Neural cell (in vitro differentiated cells): Measurements from ENCODE around the gene RAB11FIP3. TPM values are rescaled to one million over a fixed set of nuclear protein-coding genes. Genes with fewer than 3 reads are reported as not detected.

Source experiments
- H2AFZ ChIP-seq: fragments of 200-600, 300-800 bp; sonication (generic), shearing (Covaris generic); 2 replicates; pipeline ENCODE4 v1.6.0; 2014; ENCODE audit warnings: low read depth, mild to moderate bottlenecking, antibody characterized with exemption, low read length, moderate library complexity
- H3F3A ChIP-seq: fragments of 200-600 bp; shearing (Covaris generic); 2 replicates; pipeline ENCODE4 v1.6.1; 2016; ENCODE audit warnings: mild to moderate bottlenecking, moderate library complexity, mixed read lengths, antibody characterized with exemption, low read length; ENCODE audit not compliant: insufficient read depth, poor library complexity, severe bottlenecking
- H3K27ac ChIP-seq: fragments of 200-600, 300-800 bp; sonication (generic), shearing (Covaris generic); 2 replicates; pipeline ENCODE4 v1.5.1; 2014; ENCODE audit warnings: mild to moderate bottlenecking, low read length, moderate library complexity
- H3K27me3 ChIP-seq: fragments of 300-800, 200-600 bp; sonication (generic), shearing (Covaris generic); 2 replicates; pipeline ENCODE4 v1.6.0; 2014; ENCODE audit warnings: mild to moderate bottlenecking, low read depth, low read length, moderate library complexity; ENCODE audit not compliant: insufficient read depth
- H3K36me3 ChIP-seq: fragments of 300-800, 200-600 bp; sonication (generic), shearing (Covaris generic); 2 replicates; pipeline ENCODE4 v1.5.1; 2014; ENCODE audit warnings: mild to moderate bottlenecking, antibody characterized with exemption, low read length, moderate library complexity; ENCODE audit not compliant: insufficient read depth
- H3K4me2 ChIP-seq: fragments of 300-800, 200-600 bp; sonication (generic), shearing (Covaris generic); 2 replicates; pipeline ENCODE4 v1.6.0; 2014; ENCODE audit warnings: mild to moderate bottlenecking, low read length
- H3K4me3 ChIP-seq: fragments of 300-800, 200-600 bp; sonication (generic), shearing (Covaris generic); 2 replicates; pipeline ENCODE4 v1.5.1; 2014; ENCODE audit warnings: mild to moderate bottlenecking, low read length, moderate library complexity
- H3K79me2 ChIP-seq: fragments of 200-600 bp; shearing (Covaris generic); replicated peaks from 2 replicates; pipeline ENCODE4 v1.6.0; 2014; ENCODE audit warnings: mild to moderate bottlenecking, low read length, moderate library complexity; ENCODE audit not compliant: insufficient read depth
- H3K9ac ChIP-seq: fragments of 300-800, 200-600 bp; sonication (generic), shearing (Covaris generic); 2 replicates; pipeline ENCODE4 v1.6.1; 2016; ENCODE audit warnings: mild to moderate bottlenecking, low read length, mixed read lengths
- H3K9me2 ChIP-seq: fragments of 200-600 bp; shearing (Covaris generic); 2 replicates; pipeline ENCODE4 v1.6.1; 2016; ENCODE audit warnings: mild to moderate bottlenecking, low read length, mixed read lengths; ENCODE audit not compliant: insufficient read depth
- H3K9me3 ChIP-seq: fragments of 200-600, 300-800 bp; sonication (generic), shearing (Covaris generic); 2 replicates; pipeline ENCODE4 v1.6.1; 2016; ENCODE audit warnings: mild to moderate bottlenecking, mixed run types, low read length, moderate library complexity, mixed read lengths
- H4K20me1 ChIP-seq: fragments of 200-600 bp; shearing (Covaris generic); 2 replicates; pipeline ENCODE4 v1.6.1; 2016; ENCODE audit warnings: mild to moderate bottlenecking, mixed run types; ENCODE audit not compliant: insufficient read depth
- EP300 ChIP-seq: fragments of 450-650 bp; conservative IDR thresholded peaks from 2 replicates; pipeline ENCODE4 v1.6.1; 2014; ENCODE audit warnings: antibody characterized with exemption, mild to moderate bottlenecking, moderate library complexity; ENCODE audit not compliant: poor library complexity, severe bottlenecking
- EZH2 ChIP-seq: fragments of 200-600, 300-800 bp; shearing (Covaris generic), sonication (generic); IDR thresholded peaks from 2 replicates; pipeline ENCODE4 v1.6.1; 2014; ENCODE audit warnings: antibody characterized with exemption, low read length, borderline replicate concordance, mild to moderate bottlenecking; ENCODE audit not compliant: insufficient read depth, poor library complexity, severe bottlenecking
- MXI1 ChIP-seq: fragments of 450-650 bp; conservative IDR thresholded peaks from 2 replicates; pipeline ENCODE4 v1.6.1; 2014; ENCODE audit warnings: antibody characterized with exemption, mild to moderate bottlenecking; ENCODE audit not compliant: poor library complexity, severe bottlenecking
- POLR2AphosphoS5 ChIP-seq: IDR thresholded peaks from 2 replicates; pipeline ENCODE4 v1.6.1; 2012
- RAD21 ChIP-seq: fragments of 450-650 bp; conservative IDR thresholded peaks from 2 replicates; pipeline ENCODE4 v1.6.1; 2014; ENCODE audit warnings: antibody characterized with exemption, mild to moderate bottlenecking, moderate library complexity
- REST ChIP-seq: IDR thresholded peaks from 2 replicates; pipeline ENCODE4 v1.6.1; 2012; ENCODE audit warnings: borderline replicate concordance
- SMC3 ChIP-seq: fragments of 450-650 bp; conservative IDR thresholded peaks from 2 replicates; pipeline ENCODE4 v1.6.1; 2014; ENCODE audit warnings: antibody characterized with exemption, mild to moderate bottlenecking, moderate library complexity; ENCODE audit not compliant: poor library complexity
- TAF1 ChIP-seq: IDR thresholded peaks from 2 replicates; pipeline ENCODE4 v1.6.1; 2012; ENCODE audit warnings: low read depth
- polyA plus RNA-seq: library from polyadenylated mRNA; depleted of rRNA; stranded (reverse); fragments of >200 nt; gene quantifications from 2 replicates; pipeline ENCODE4 v1.2.3, GENCODE V29; 2014
- TF ChIP-seq, protein P1 (sequence below): fragments of 450-650 bp; IDR thresholded peaks from 2 replicates; pipeline ENCODE4 v1.5.1; 2014; ENCODE audit warnings: antibody characterized with exemption, mild to moderate bottlenecking, moderate library complexity; ENCODE audit not compliant: poor library complexity, severe bottlenecking

Gene RAB11FIP3
- polyA plus RNA-seq, 1 donor from 2014 or later: 55.0 TPM

DNA sequence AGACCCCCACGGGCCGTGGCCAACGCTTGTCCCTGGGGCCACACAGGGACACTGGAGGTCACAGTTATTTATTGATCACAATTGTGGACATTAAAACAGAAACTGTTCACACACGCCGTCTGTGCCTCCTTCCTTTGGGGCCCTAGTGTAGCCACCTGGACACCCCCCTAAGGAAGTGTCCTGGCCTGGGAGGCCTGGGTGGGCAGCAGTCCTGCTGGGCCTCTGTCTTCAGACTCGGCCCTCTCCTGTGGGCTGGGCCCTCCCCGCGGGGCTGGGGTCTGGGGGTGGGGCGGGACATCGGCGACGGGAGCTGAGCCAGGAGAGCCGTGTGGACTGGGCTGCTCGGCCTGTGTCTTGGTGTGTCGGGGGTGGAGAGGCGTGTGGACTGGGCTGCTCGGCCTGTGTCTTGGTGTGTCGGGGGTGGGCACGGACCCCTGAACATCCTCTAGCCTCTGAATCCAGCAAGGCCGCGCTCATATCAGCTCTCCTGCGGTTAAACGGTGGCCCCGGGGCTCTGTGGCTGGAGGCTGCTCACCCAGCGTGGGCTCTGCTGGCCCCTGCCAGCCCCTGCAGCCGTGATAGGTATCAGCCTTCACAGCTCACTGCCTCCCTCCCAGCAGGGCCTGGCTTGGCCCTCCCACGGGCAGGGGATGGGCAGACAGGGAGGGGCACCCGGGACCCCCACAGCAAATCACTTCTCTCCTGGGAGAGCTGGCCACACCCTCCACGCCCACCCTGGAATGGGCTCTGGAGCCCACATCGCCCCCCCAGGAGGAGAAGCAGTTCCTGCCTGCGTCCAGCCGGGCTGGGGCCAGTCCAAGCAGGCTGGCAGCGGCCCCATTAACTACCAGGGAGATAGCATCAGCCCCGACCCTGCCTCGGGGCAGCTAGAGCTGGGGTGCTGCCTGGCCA, 140.2 kb downstream of the RAB11FIP3 start:
- Histone ChIP-seq H4K20me1 (no peaks in the 10 kb centered on the region), H3K9me3 (no peaks in the 10 kb centered on the region), H3K79me2 (peaks cover 13% of the 10 kb centered on the region), H3K4me2 (no peak overlapping the region), H2AFZ (no peak overlapping the region), H3K9ac (no peak overlapping the region), H3K27me3 (peaks cover 20% of the 10 kb centered on the region), H3K36me3 (no peaks in the 10 kb centered on the region), H3F3A (no peaks in the 10 kb centered on the region), H3K27ac (no peak overlapping the region), H3K4me3 (no peak overlapping the region), H3K9me2 (no peaks in the 10 kb centered on the region)
- TF ChIP-seq, protein P1, sequence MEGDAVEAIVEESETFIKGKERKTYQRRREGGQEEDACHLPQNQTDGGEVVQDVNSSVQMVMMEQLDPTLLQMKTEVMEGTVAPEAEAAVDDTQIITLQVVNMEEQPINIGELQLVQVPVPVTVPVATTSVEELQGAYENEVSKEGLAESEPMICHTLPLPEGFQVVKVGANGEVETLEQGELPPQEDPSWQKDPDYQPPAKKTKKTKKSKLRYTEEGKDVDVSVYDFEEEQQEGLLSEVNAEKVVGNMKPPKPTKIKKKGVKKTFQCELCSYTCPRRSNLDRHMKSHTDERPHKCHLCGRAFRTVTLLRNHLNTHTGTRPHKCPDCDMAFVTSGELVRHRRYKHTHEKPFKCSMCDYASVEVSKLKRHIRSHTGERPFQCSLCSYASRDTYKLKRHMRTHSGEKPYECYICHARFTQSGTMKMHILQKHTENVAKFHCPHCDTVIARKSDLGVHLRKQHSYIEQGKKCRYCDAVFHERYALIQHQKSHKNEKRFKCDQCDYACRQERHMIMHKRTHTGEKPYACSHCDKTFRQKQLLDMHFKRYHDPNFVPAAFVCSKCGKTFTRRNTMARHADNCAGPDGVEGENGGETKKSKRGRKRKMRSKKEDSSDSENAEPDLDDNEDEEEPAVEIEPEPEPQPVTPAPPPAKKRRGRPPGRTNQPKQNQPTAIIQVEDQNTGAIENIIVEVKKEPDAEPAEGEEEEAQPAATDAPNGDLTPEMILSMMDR: no peak
- TF ChIP-seq EP300: no peak
- no peak for TF ChIP-seq REST
- TF ChIP-seq TAF1: no peak
- TF ChIP-seq SMC3: no peak
- no peak for TF ChIP-seq RAD21
- no peak for TF ChIP-seq POLR2AphosphoS5
- TF ChIP-seq EZH2: no peak
- no peak for TF ChIP-seq MXI1

DNA sequence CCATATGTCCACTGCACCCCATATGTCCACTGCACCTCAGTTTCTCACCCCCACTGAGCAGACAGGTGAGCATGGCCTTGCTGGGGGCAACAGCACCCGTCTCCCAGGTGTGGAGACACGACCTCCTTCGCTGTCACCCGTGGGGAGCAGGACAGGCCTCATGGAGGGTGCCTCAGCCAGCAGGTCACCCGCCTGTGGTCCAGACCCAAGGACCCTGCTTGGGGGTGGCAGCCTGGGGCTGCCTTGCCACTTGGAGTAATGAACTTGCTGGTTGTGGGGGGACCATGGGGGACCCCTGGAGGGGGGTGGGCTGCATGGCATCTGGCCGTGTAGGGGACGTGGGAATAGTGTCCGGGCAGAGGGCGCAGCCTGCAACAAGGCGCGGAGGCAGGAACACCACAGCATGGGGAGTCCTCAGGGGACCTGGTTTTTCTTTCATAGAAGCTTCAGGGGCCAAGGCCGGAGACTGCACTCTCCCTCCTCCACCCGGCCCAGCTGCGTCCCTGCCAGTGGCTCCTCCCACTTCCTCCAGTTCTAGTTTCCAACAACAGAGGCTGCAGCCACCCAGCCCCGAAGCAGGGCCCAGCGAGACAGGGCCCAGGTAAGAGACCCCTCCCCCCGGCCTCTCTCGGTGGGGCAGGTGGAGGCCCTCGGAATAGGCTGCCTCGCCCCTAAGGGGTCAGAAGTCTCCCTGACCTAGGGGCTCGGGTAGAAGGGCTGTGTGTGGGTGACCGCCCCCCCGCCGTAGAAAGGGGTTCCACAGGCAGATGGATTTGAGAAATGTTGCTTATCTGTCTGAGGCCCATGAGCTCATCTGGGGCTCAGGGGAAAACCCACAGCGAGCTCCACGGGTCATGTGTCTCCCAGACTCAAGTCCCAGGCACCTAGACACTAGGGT, 141.3 kb downstream of the RAB11FIP3 start, which contains the start of gene NHLRC4:
NHLRC4 (plus strand) TSS at position 531 of the 898 bp plus-strand sequence. CDS start 1,043 bp downstream, outside the sequence.
- Histone ChIP-seq H3K4me3 (no peak within 1 kb of the TSS), H3K36me3 (no peaks in the 10 kb centered on the region), H3F3A (no peaks in the 10 kb centered on the region), H3K9me3 (no peaks in the 10 kb centered on the region), H3K27me3 (peaks cover 9% of the 10 kb centered on the region), H3K4me2 (no peak within 1 kb of the TSS), H3K79me2 (peaks cover 15% of the 10 kb centered on the region), H3K9ac (no peak within 1 kb of the TSS), H3K27ac (no peak within 1 kb of the TSS), H4K20me1 (no peaks in the 10 kb centered on the region), H2AFZ (no peak within 1 kb of the TSS), H3K9me2 (no peaks in the 10 kb centered on the region)
- TF ChIP-seq POLR2AphosphoS5 (no peak), MXI1 (no peak), SMC3 (no peak), EP300 (no peak), REST (no peak)
- TF ChIP-seq, protein P1: no peak
